HepG2 (cell line): ENCODE results near the gene SLC39A1. TPM values are rescaled to one million over a fixed set of nuclear protein-coding genes. Genes with fewer than 3 reads are reported as not detected.
A peak's percentile ranks its signal among the peaks of the same experiment; 100 is the strongest.

Source experiments
- ADNP ChIP-seq: sonication (generic); formaldehyde crosslinking; IDR thresholded peaks from 2 replicates; pipeline ENCODE4 v1.4.0; 2020; ENCODE audit warnings: missing genetic modification reagents
- ARID3A ChIP-seq: IDR thresholded peaks from 2 replicates; pipeline ENCODE4 v1.6.1; 2012; ENCODE audit warnings: low read depth, low read length, improper control_type of control experiment
- ARNT2 ChIP-seq: sonication (generic); formaldehyde crosslinking; IDR thresholded peaks from 2 replicates; pipeline ENCODE4 v1.8.0; 2022; ENCODE audit warnings: mild to moderate bottlenecking, low read depth, missing genetic modification reagents, moderate library complexity
- ATF1 ChIP-seq: IDR thresholded peaks from 2 replicates; pipeline ENCODE4 v1.6.1; 2016; ENCODE audit warnings: mild to moderate bottlenecking, control low read depth
- FOXK2 ChIP-seq: fragments of 450-650 bp; IDR thresholded peaks from 2 replicates; pipeline ENCODE4 v1.6.1; 2016
- HHEX ChIP-seq: IDR thresholded peaks from 2 replicates; pipeline ENCODE4 v1.6.1; 2016; ENCODE audit warnings: control low read depth
- HMGXB4 ChIP-seq, 2 experiments: sonication (generic) in 1 of 2; formaldehyde crosslinking in 1 of 2; IDR thresholded peaks; 2 replicates each; pipeline versions ENCODE4 v1.4.0 to v1.6.1; 2018 to 2020; ENCODE audit warnings: missing genetic modification reagents in 2 of 2, borderline replicate concordance in 1 of 2, low read depth in 1 of 2, mild to moderate bottlenecking in 1 of 2, missing biosample characterization in 1 of 2
- JUNB ChIP-seq: sonication (generic); formaldehyde crosslinking; IDR thresholded peaks from 2 replicates; pipeline ENCODE4 v1.8.0; 2022; ENCODE audit warnings: missing genetic modification reagents, mild to moderate bottlenecking, borderline replicate concordance
- KDM4B ChIP-seq: sonication (generic); formaldehyde crosslinking; IDR thresholded peaks from 2 replicates; pipeline ENCODE4 v1.4.0; 2020; ENCODE audit warnings: missing genetic modification reagents
- MLXIP ChIP-seq: sonication (generic); formaldehyde crosslinking; IDR thresholded peaks from 2 replicates; pipeline ENCODE4 v1.9.0; 2021; ENCODE audit warnings: missing genetic modification reagents, borderline replicate concordance
- NR2F6 ChIP-seq, 2 experiments: IDR thresholded peaks; 2 replicates each; pipeline ENCODE4 v1.6.1; 2016; ENCODE audit warnings: antibody characterized with exemption in 1 of 2, mild to moderate bottlenecking in 1 of 2
- PITX1 ChIP-seq: sonication (generic); formaldehyde crosslinking; IDR thresholded peaks from 2 replicates; pipeline ENCODE4 v1.5.1; 2020; ENCODE audit warnings: mild to moderate bottlenecking, missing genetic modification reagents
- SP5 ChIP-seq: IDR thresholded peaks from 2 replicates; pipeline ENCODE4 v1.6.1; 2016; ENCODE audit warnings: low read depth, borderline replicate concordance
- TMF1 ChIP-seq: sonication (generic); formaldehyde crosslinking; IDR thresholded peaks from 2 replicates; pipeline ENCODE4 v1.8.1; 2022; ENCODE audit warnings: low read depth, missing genetic modification reagents
- TP53 ChIP-seq: sonication (generic); formaldehyde crosslinking; conservative IDR thresholded peaks from 2 replicates; pipeline ENCODE4 v1.4.0; 2020; ENCODE audit warnings: missing genetic modification reagents
- U2AF1 ChIP-seq: fragments of 200-400 bp; formaldehyde crosslinking; optimal IDR thresholded peaks from 2 replicates; pipeline ENCODE3; 2017; ENCODE audit warnings: mild to moderate bottlenecking, low read depth, low read length
- WIZ ChIP-seq: sonication (generic); formaldehyde crosslinking; IDR thresholded peaks from 2 replicates; pipeline ENCODE4 v1.5.1; 2020; ENCODE audit warnings: mild to moderate bottlenecking, missing genetic modification reagents
- XRCC5 ChIP-seq: fragments of 200-400 bp; formaldehyde crosslinking; optimal IDR thresholded peaks from 2 replicates; pipeline ENCODE3; 2017; ENCODE audit warnings: mild to moderate bottlenecking, low read length
- ZNF124 ChIP-seq: sonication (generic); formaldehyde crosslinking; IDR thresholded peaks from 2 replicates; pipeline ENCODE4 v1.4.0; 2020; ENCODE audit warnings: missing genetic modification reagents
- ZNF230 ChIP-seq: sonication (generic); formaldehyde crosslinking; IDR thresholded peaks from 2 replicates; pipeline ENCODE4 v1.4.0; 2020; ENCODE audit warnings: mild to moderate bottlenecking, missing genetic modification reagents
- ZNF441 ChIP-seq: sonication (generic); formaldehyde crosslinking; IDR thresholded peaks from 2 replicates; pipeline ENCODE4 v1.7.0; 2021; ENCODE audit warnings: missing genetic modification reagents, borderline replicate concordance
- ZNF572 ChIP-seq: sonication (generic); formaldehyde crosslinking; IDR thresholded peaks from 2 replicates; pipeline ENCODE4 v1.5.1; 2020; ENCODE audit warnings: mild to moderate bottlenecking, missing genetic modification reagents
- ZNF605 ChIP-seq: sonication (generic); formaldehyde crosslinking; IDR thresholded peaks from 2 replicates; pipeline ENCODE4 v1.8.0; 2022; ENCODE audit warnings: mild to moderate bottlenecking, missing genetic modification reagents
- ZNF674 ChIP-seq: sonication (generic); formaldehyde crosslinking; IDR thresholded peaks from 2 replicates; pipeline ENCODE4 v1.5.0; 2020; ENCODE audit warnings: low read depth, mild to moderate bottlenecking, missing genetic modification reagents
- ZNF780A ChIP-seq: sonication (generic); formaldehyde crosslinking; IDR thresholded peaks from 2 replicates; pipeline ENCODE4 v1.8.0; 2022; ENCODE audit warnings: mild to moderate bottlenecking, missing genetic modification reagents, moderate library complexity
- ZNF83 ChIP-seq: sonication (generic); formaldehyde crosslinking; IDR thresholded peaks from 2 replicates; pipeline ENCODE4 v1.4.0; 2020; ENCODE audit warnings: missing genetic modification reagents, mild to moderate bottlenecking, borderline replicate concordance
- polyA plus RNA-seq, 8 experiments: library from polyadenylated mRNA; depleted of rRNA in 3 of 8; stranded (reverse) in 7 of 8; unstranded in 1 of 8; fragments of >200 nt; fragmentation: Illumina TruSeq in 4 of 8; extraction: Trizol in 4 of 8; gene quantifications; 2 replicates each; pipeline versions ENCODE4 v1.2.1 to v1.2.3, GENCODE V29; 2011 to 2016; ENCODE audit warnings: low read depth in 4 of 8, missing spikeins in 1 of 8, mixed read lengths in 1 of 8; ENCODE audit not compliant: insufficient read depth in 1 of 8
- total RNA-seq, 5 experiments: library from RNA; depleted of rRNA; stranded (reverse); fragments of >200 nt; fragmentation: Illumina TruSeq; extraction: Trizol; gene quantifications; 2 replicates each; pipeline ENCODE4 v1.2.3, GENCODE V29; 2016; ENCODE audit warnings: low read depth in 1 of 5

Gene SLC39A1
- total and polyA plus RNA-seq, 2 of the 13 experiments (the other 11 are each of a cell fraction or from before 2014, with no cell fraction given): 71.2 to 78.4 TPM

- TF ChIP-seq HMGXB4 (CRISPR knock-in tag; IDR thresholded peaks at IDR 0.05; ENCODE audit: borderline replicate concordance in 1 of 2, low read depth in 1 of 2) (peak; percentile 88 to 92; a peak in 3 of 4 replicates), WIZ (CRISPR knock-in tag) (no peak), MLXIP (no peak), ATF1 (CRISPR knock-in tag) (no peak), ZNF230 (CRISPR knock-in tag) (no peak), NR2F6 (IDR thresholded peaks at IDR 0.05) (peak; percentile 57), NR2F6 (CRISPR knock-in tag; IDR thresholded peaks at IDR 0.05) (peak; percentile 90), TMF1 (CRISPR knock-in tag) (no peak), HHEX (CRISPR knock-in tag) (no peak), PITX1 (CRISPR knock-in tag) (peak; percentile 47; the same call in 1 of the 2 replicates), ADNP (CRISPR knock-in tag) (no peak), ARNT2 (CRISPR knock-in tag) (peak; percentile 38), ZNF441 (CRISPR knock-in tag) (0 out of 2 replicates have a peak, but pooled peaks have one; percentile 20), ZNF780A (CRISPR knock-in tag) (no peak; the same call in 1 of the 2 replicates), ZNF83 (CRISPR knock-in tag) (no peak), SP5 (CRISPR knock-in tag) (no peak), ZNF605 (CRISPR knock-in tag) (no peak), XRCC5 (peak; percentile 93), ZNF572 (0 out of 2 replicates have a peak, but pooled peaks have one; percentile 38), FOXK2 (no peak), ZNF124 (CRISPR knock-in tag) (peak; percentile 63; the same call in 1 of the 2 replicates), JUNB (no peak), ZNF674 (CRISPR knock-in tag) (no peak), ARID3A (no peak), U2AF1 (no peak), TP53 (CRISPR knock-in tag) (no peak), KDM4B (CRISPR knock-in tag) (0 out of 2 replicates have a peak, but pooled peaks have one; percentile 65)
These were observed 16.6 kb downstream of the SLC39A1 start, which contains the start of gene DENND4B (continued) for GRCh38 chr1:153946622-153947241.
